ENCODE results near the gene LIM2. TPM values are rescaled to one million over a fixed set of nuclear protein-coding genes. Genes with fewer than 3 reads are reported as not detected.

Gene LIM2
- total RNA-seq, 4 donors from 2014 or later, result not detected

DNA sequence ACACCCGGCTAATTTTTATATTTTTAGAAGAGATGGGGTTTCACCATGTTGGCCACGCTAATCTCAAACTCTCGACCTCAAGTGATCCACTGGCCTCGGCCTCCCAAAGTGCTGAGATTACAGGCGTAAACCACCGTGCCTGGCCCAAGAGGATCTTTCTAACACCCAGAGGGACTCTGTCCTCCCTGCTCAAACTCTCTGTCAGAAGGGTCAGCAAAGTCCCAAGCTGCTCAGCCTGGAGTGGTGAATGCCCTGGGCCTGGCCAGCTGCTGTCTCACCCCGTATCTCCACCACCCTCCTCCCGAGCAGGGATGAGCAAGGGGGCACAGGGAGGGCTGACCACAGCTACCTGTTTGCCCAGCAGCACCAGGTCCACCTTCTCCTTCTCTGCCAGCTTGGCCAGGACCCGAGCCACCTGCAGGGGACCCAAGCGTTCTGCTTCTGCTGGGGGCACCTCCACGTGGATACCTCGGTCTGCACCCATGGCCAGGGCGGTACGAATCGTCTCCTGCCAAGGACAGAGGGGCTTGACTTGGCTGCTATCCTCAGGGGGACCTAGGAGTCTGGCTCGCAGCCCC lies 34.9 kb downstream of the LIM2 start:
- Histone ChIP-seq H3K27ac (no peak overlapping the region), H3K4me3 (replicated peaks in 1 of 3) (no peak overlapping the region), H3K4me1 (no peaks in the 10 kb centered on the region), H3K9me3 (no peaks in the 10 kb centered on the region), H3K27me3 (no peaks in the 10 kb centered on the region), H3K36me3 (peaks cover 20 to 24% of the 10 kb centered on the region in 2 donors)
- 96 to 97% methylated on average over 9 to 16 of the region's 16 CpGs for WGBS, 2 donors
- TF ChIP-seq, protein P1, sequence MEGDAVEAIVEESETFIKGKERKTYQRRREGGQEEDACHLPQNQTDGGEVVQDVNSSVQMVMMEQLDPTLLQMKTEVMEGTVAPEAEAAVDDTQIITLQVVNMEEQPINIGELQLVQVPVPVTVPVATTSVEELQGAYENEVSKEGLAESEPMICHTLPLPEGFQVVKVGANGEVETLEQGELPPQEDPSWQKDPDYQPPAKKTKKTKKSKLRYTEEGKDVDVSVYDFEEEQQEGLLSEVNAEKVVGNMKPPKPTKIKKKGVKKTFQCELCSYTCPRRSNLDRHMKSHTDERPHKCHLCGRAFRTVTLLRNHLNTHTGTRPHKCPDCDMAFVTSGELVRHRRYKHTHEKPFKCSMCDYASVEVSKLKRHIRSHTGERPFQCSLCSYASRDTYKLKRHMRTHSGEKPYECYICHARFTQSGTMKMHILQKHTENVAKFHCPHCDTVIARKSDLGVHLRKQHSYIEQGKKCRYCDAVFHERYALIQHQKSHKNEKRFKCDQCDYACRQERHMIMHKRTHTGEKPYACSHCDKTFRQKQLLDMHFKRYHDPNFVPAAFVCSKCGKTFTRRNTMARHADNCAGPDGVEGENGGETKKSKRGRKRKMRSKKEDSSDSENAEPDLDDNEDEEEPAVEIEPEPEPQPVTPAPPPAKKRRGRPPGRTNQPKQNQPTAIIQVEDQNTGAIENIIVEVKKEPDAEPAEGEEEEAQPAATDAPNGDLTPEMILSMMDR (IDR thresholded peaks at IDR 0.05), result no peak
- no peak for TF ChIP-seq POLR2A (IDR thresholded peaks at IDR 0.05)
- no peak for DNase-seq
- intact Hi-C loops (cut with DNase I), result no loop called here

DNA sequence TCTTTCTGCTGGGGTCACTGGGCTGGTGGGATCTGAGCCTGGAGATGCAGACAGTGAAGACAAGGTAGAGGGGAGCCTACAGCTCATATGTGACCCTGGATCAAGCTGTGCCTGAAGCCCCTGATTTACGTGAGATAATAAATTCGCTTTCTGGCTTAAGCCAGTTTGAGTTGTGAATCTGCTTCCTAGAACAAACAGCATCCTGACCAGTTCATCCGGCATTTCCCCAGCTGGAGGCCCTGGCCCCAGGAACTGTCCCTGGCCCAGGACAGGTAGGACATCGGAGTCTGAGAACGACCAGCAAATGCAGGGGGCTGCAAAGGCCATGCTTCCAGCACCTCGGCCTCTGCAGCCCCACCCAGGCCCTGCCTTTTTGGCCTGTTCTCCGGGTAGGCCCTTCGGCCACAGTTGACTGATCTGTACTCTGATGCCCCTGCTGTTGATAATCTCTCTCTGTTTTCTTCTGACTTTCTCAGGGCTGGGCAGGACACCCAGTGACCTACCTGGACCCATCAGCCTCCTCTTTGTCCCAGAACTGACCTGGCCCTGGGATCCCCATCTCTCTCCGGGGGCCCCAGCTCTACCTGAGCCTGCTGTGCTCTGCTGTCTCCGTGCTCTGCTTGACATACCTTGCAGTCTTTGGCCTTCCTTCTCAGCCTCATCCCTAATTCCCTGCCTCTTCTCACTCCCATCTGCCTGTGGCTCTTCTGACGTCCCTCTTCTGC lies 36.3 kb downstream of the LIM2 start:
- WGBS, 2 donors, result 95 to 96% methylated on average over 10 to 11 of the region's 11 CpGs
- Histone ChIP-seq H3K36me3 (peaks cover 28 to 34% of the 10 kb centered on the region in 2 donors), H3K27me3 (no peaks in the 10 kb centered on the region), H3K27ac (no peak overlapping the region), H3K4me3 (replicated peaks in 1 of 3) (no peak overlapping the region), H3K9me3 (no peaks in the 10 kb centered on the region), H3K4me1 (no peaks in the 10 kb centered on the region)
- TF ChIP-seq POLR2A (IDR thresholded peaks at IDR 0.05), result no peak
- TF ChIP-seq, protein P1 (IDR thresholded peaks at IDR 0.05), result no peak
- DNase-seq, result no peak
- intact Hi-C loops (cut with DNase I), result no loop called here

DNA sequence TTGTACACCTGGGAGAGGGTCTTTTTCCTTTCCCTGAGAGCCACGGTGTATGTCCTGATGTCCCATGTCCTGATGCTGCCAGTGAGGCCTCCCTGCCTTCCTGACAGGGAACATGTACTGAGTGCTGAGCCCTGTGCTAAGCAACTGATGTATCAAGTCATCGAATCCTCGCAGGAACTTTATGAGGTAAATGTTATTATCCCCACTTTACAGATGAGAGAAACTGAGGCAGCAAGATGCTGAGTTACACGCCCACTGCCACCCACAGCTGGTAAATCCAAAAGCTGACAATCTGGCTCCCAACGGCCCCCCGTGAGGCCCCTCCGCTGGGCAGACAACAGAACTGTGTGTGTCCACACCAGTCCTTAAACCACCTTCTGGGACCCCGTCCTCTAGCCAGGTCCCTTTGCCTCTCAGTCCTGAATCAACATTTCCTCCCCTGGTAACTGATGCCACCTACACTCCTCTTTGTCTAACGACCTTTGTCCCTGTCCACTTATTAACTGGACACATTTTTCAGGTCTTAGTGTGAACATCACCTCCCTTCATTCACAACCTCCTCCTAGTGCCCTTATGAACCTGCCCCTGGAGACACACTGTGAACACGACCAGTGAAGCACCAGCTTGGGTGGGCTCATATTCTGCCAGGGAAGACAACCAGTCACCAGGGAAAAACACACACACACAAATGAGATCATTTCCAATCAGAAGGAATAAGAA lies 40.4 kb downstream of the LIM2 start:
- 86 to 89% methylated on average over 10 of the region's 10 CpGs for WGBS, 2 donors
- no peak for DNase-seq
- Histone ChIP-seq H3K4me1 (no peaks in the 10 kb centered on the region), H3K4me3 (replicated peaks in 1 of 3) (no peak overlapping the region), H3K27me3 (no peaks in the 10 kb centered on the region), H3K9me3 (no peaks in the 10 kb centered on the region), H3K36me3 (peaks cover 25 to 42% of the 10 kb centered on the region in 2 donors), H3K27ac (no peak overlapping the region)
- TF ChIP-seq, protein P1 (IDR thresholded peaks at IDR 0.05), result no peak
- no peak for TF ChIP-seq POLR2A (IDR thresholded peaks at IDR 0.05)
- intact Hi-C loops (cut with DNase I), result loop anchor here (10.0 kb wide), 1 partner anchor 47 kb away; the partner anchor contains the start of gene C19orf84

DNA sequence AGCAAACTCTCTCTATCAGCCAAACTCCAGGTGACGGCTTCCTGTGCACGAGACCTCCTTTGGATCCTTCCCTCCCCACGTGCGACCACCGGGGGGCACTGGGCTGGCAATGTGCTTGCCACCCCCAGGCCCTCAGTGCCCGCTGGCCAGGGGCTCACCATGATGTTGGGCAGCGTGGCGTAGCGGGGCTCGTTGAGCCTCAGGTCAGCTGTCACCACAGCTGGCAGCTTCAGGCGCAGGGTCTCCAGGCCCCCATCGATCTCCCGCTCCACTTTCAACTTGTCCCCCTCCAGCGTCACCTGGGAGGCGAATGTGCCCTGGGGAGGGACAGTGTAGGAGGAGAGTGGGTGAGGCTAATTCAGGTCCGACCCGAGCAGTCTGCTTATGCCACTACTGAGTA lies 41.0 kb downstream of the LIM2 start:
- Histone ChIP-seq H3K4me1 (no peaks in the 10 kb centered on the region), H3K4me3 (replicated peaks in 1 of 3) (no peak overlapping the region), H3K27me3 (no peaks in the 10 kb centered on the region), H3K9me3 (no peaks in the 10 kb centered on the region), H3K27ac (no peak overlapping the region), H3K36me3 (peaks cover 24 to 42% of the 10 kb centered on the region in 2 donors)
- intact Hi-C loops (cut with DNase I), result loop anchor here (10.0 kb wide), 1 partner anchor 48 kb away; the partner anchor contains the start of gene C19orf84
- TF ChIP-seq, protein P1 (IDR thresholded peaks at IDR 0.05), result no peak
- TF ChIP-seq POLR2A (IDR thresholded peaks at IDR 0.05), result no peak
- DNase-seq, result no peak
- WGBS, 2 donors, result 89 to 93% methylated on average over 9 to 15 of the region's 17 CpGs

Measured in thyroid gland (tissue), 4 donors.